NCI-H2196 (cell line): Measurements from ENCODE around the gene LIN28A.

Source experiments
- DNase-seq: peaks from one replicate; lab custom pipeline; 2025; ENCODE audit not compliant: unreplicated experiment; lab: John Stamatoyannopoulos, UW

Gene LIN28A

GRCh38 chr1:26478159-26478558 lies 67.5 kb downstream of the LIN28A start:
- no peak for DNase-seq

GRCh38 chr1:26478988-26479387 lies 68.4 kb downstream of the LIN28A start:
- DNase-seq: no peak
